GM10847 (cell line): ENCODE results near the gene IL17RB.

Experiments used
- POLR2A ChIP-seq: IDR thresholded peaks from 2 replicates; pipeline ENCODE4 v1.6.1; 2011; ENCODE audit not compliant: insufficient read length; ENCODE audit errors: extremely low read depth

IL17RB gene

GRCh38 chr3:53807117-53807810, 39.1 kb upstream of the IL17RB start:
- TF ChIP-seq POLR2A = no peak

GRCh38 chr3:53808496-53808895, 37.9 kb upstream of the IL17RB start:
- TF ChIP-seq POLR2A = no peak

- no peak for TF ChIP-seq POLR2A
Observed at GRCh38 chr3:53809267-53809666, 37.1 kb upstream of the IL17RB start.

GRCh38 chr3:53809764-53810400, 36.5 kb upstream of the IL17RB start:
- no peak for TF ChIP-seq POLR2A

- no peak for TF ChIP-seq POLR2A
Observed at GRCh38 chr3:53811143-53811927, 35.0 kb upstream of the IL17RB start.

GRCh38 chr3:53812434-53812833, 33.9 kb upstream of the IL17RB start:
- no peak for TF ChIP-seq POLR2A

GRCh38 chr3:53813229-53813628, 33.1 kb upstream of the IL17RB start:
- no peak for TF ChIP-seq POLR2A

GRCh38 chr3:53813876-53814275, 32.5 kb upstream of the IL17RB start:
- TF ChIP-seq POLR2A = no peak

- no peak for TF ChIP-seq POLR2A
Observed at GRCh38 chr3:53815067-53815466, 31.3 kb upstream of the IL17RB start.

- TF ChIP-seq POLR2A = no peak
Observed at GRCh38 chr3:53815651-53816050, 30.7 kb upstream of the IL17RB start.

GRCh38 chr3:53816425-53816824, 29.9 kb upstream of the IL17RB start:
- TF ChIP-seq POLR2A = no peak

- no peak for TF ChIP-seq POLR2A
Observed at GRCh38 chr3:53817211-53817610, 29.2 kb upstream of the IL17RB start.

- no peak for TF ChIP-seq POLR2A
Observed at GRCh38 chr3:53817809-53818208, 28.6 kb upstream of the IL17RB start.

- TF ChIP-seq POLR2A = no peak
Observed at GRCh38 chr3:53818221-53819162, 27.9 kb upstream of the IL17RB start.
